NCI-H2227 (cell line): ENCODE results near the gene COL27A1.

Experiments
- DNase-seq: peaks from one replicate; lab custom pipeline; 2025; ENCODE audit not compliant: unreplicated experiment; lab: John Stamatoyannopoulos, UW

Gene COL27A1

GRCh38 chr9:114348906-114349482 lies 193.7 kb downstream of the COL27A1 start:
- peak; percentile 55 for DNase-seq

DNA sequence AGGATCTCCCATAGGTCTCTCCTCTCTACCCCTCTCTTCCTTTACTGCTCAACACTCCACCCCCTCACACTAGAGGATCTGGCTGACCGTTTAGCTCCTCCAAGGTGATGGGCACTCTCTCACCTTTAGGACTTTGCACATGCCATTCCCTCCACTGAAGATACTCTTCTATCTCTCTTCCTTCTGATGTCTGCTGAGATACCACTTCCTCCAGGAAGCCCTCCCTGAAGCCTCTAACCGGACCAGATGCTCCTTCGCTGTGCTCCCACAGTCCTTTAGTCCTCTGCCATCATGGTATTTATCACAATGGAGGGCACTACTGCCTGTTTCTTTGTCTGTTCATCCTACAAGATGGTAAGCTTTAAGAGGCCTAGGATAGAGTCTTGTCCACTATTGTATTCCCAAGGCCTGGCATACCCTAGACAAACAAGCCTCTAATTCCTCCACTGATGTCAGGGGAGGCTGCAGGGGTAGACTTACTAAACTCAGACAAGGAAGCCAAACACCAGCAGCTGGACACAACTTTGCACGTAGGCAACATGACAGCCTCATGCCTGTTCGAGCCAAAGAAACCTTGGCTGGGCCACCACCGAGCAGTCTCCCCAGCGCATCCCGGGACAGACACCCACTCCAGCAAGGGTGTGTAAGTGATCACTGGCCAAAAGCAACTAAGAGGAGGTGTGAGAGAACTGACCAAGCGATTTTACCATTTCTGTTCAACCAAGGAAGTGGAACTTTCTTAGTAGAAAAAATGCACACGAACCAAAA lies 194.6 kb downstream of the COL27A1 start:
- DNase-seq, result no peak

- no peak for DNase-seq
Observed at GRCh38 chr9:114350636-114351401, 195.5 kb downstream of the COL27A1 start.

GRCh38 chr9:114351932-114352331 lies 196.6 kb downstream of the COL27A1 start:
- DNase-seq, result no peak

DNA sequence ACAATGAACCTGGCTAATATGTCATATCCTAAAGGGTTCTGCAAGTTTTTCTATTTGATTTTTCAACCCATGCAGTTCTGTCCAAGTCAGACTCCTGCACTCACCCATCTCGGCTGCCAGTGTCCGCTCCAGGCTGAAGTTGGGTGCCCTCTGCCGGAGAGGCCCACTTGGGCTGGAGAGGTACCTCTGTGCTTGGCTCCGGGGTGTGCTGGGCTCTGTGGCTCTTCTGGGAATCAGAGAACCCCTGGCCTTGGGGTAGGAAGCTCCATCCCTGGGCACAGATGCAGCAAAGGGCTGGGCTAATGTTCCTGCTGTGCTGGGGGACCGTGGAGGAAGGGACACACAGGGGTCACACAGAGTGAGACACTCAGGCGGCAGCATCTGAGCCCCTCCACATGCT lies 200.5 kb downstream of the COL27A1 start:
- DNase-seq, result no peak

DNA sequence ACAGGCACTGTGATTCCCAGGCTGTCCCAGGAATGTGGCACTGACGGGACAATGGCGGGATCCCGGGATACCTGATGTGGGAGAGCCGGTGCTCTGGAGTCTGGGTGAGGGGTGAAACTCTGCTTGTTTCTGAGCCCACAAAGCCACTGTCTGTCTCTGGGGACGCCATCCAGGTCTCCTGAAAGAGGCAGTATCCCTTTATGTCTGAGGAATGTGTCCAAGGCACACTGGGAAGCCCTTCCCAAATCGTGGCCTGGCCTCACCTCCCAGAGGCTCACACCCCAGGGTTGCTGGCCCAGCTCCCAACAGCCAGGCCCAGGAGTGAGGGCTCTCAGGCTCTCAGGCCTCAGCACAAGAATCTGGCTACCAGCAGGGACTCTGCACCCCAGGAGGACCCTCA lies 201.5 kb downstream of the COL27A1 start:
- DNase-seq, result no peak

DNA sequence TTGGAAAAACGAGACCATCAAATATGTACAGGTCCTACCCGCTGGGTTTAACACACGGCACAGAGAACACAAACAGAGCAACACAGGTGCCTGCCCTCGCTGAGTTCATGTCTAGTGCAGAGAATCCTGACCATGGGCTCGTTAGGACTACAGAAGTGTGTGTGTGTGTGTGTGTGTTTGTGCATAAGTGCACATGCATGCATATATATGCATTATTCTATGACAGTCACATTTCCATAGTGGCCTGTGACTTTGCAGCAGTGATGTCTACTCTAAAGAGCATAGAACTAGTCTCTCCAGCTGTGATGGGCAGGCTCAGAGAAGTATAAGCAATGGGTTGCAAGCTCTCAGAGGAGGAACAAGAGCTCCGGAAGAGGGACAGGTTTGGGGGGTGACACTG lies 202.0 kb downstream of the COL27A1 start:
- DNase-seq, result no peak

- no peak for DNase-seq
Observed at GRCh38 chr9:114357911-114358328, 202.6 kb downstream of the COL27A1 start.

- DNase-seq, result no peak
Observed at GRCh38 chr9:114359801-114360200, 204.5 kb downstream of the COL27A1 start.

GRCh38 chr9:114361542-114361941 lies 206.2 kb downstream of the COL27A1 start:
- DNase-seq, result no peak
